Activated naive CD4-positive, alpha-beta T cell treated with anti-CD3 and anti-CD28 coated beads, Interleukin-2, amount 50 U/mL, for 72 hours (primary cell): Measurements from ENCODE around the gene SLC30A3. TPM values are rescaled to one million over a fixed set of nuclear protein-coding genes. Genes with fewer than 3 reads are reported as not detected.
"Not testable (repeated sequence)": the region's sequence is repeated elsewhere in the genome, so short reads cannot be mapped to it uniquely, and the experiment has no call there.

Experiments
- ATAC-seq, 2 donors: fragments of 150-1000 bp; cut with Tn5 transposase; 2 replicates each; pipeline ENCODE4 v1.10.0; 2021; ENCODE audit warnings: mild to moderate bottlenecking in 2 of 2, moderate library complexity in 2 of 2
- DNase-seq, 2 donors: peaks; one replicate each; pipeline ENCODE4 v3.0.0; 2021 to 2022; ENCODE audit warnings: low spot score in 2 of 2
- H3K27ac Mint-ChIP-seq, 2 donors: one replicate each; pipeline ENCODE4 v1.8.0; 2022; ENCODE audit warnings: mild to moderate bottlenecking in 2 of 2, mixed read lengths in 2 of 2
- H3K36me3 Mint-ChIP-seq, 2 donors: one replicate each; pipeline ENCODE4 v1.8.0; 2022; ENCODE audit warnings: mixed read lengths in 2 of 2
- H3K9me3 Mint-ChIP-seq, 2 donors: one replicate each; pipeline ENCODE4 v1.8.0; 2022; ENCODE audit warnings: mixed read lengths in 2 of 2
- total RNA-seq, 2 donors: library from RNA; stranded (reverse); gene quantifications; one replicate each; pipeline ENCODE4 v1.2.3, GENCODE V29; 2022

Gene SLC30A3
- total RNA-seq, 2 donors from 2014 or later = 0.68 to 0.88 TPM

DNA sequence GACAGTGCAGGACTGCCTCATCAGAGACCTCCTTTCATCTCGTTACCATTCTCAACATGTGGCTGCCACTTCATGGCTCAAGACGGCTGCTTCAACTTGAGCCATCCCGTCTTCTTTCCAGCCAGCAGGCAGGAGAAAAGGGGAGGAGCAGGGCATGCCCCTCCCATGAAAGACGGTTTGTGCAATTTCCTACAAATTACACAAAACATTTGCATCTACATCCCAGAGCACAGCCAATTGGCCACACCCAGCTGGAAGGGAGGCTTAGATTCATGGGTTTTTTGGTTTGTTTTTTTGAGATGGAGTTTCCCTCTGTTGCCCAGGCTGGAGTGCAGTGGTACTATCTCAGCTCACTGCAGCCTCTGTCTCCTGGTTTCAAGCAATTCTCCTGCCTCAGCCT, 33.6 kb upstream of the SLC30A3 start:
- H3K36me3 Mint-ChIP-seq = no peaks in the 10 kb centered on the region
- no peak overlapping the region for H3K27ac Mint-ChIP-seq
- ATAC-seq = no peak
- DNase-seq = no peak
- no peaks in the 10 kb centered on the region for H3K9me3 Mint-ChIP-seq

DNA sequence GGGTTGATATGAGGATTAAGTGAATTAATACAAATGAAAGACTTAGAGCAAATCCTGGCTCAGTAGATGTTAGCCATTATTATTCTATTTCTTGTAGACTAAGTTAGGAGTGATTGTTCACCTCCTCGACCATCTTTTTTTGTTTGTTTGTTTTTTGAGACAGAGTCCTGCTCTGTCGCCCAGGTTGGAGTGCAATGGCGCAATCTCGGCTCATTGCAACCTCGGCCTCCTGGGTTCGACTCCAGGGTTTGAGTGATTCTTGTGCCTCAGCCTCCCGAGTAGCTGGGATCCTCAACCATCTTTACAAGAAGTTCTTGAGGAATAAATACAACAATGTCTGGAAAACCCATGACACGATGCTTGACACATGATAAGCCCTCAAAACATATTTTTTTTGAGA, 32.1 kb upstream of the SLC30A3 start:
- ATAC-seq (no peak), DNase-seq (no peak)
- Mint-ChIP-seq H3K27ac (no peak overlapping the region), H3K9me3 (no peaks in the 10 kb centered on the region), H3K36me3 (no peaks in the 10 kb centered on the region)

DNA sequence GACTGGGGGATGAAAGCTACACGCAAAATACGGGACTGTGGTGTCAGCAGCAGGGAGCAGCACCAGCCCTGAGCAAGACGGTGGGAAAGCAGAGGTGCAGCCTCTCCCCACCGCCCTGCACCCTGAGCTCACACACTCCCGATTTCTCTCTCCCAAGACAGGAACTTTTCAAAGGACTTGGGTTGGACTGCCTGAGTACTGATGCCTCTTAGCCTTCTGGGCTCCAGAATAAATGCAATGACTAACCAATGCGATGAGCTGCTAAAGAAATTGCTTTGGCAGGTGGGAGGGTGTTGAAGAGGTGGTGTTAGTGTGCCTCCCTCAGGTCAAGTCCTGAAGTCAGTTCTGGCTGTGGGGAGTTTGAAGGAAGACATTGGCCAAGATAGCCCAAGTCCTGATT, 29.0 kb upstream of the SLC30A3 start:
- DNase-seq (no peak), ATAC-seq (no peak)
- Mint-ChIP-seq H3K27ac (no peak overlapping the region), H3K9me3 (no peaks in the 10 kb centered on the region), H3K36me3 (no peaks in the 10 kb centered on the region)

DNA sequence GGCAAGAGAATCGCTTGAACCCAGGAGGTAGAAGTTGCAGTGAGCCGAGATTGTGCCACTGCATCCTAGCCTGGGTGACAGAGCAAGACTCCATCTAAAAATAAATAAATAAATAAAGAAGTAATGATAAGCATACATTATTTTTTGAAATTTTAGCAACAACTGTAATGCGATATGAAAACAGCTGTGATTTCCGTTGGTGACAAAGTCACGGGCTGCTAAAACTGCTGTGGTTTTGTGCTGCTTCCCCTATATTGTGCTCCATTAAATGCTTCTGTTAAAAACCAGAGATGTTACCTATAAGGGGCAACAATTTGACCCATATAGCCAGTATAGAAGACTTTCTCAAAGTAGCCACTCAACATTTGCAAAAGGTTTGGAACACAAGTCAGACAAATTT, 27.7 kb upstream of the SLC30A3 start:
- H3K9me3 Mint-ChIP-seq = no peaks in the 10 kb centered on the region
- H3K27ac Mint-ChIP-seq = no peak overlapping the region
- H3K36me3 Mint-ChIP-seq = no peaks in the 10 kb centered on the region
- ATAC-seq = no peak
- DNase-seq = no peak

DNA sequence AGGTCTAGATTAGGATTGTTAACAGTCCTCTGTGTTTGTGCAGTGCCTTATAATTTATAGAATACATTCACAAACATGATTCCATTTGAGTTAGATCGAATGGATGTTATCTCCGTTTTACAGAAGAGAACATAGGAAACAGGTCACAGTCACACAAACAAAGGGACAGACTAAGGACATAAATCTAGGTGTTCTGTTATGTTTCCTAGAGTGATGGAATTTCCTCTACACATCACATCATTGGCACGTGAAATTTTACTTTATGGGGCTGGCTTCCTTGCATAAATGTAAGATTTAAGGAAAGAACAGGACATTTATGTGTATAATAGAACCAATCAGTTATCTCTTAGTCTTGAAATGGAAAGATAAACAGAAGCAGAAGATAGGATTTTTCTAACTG, 25.8 kb upstream of the SLC30A3 start:
- Mint-ChIP-seq H3K36me3 (no peaks in the 10 kb centered on the region), H3K27ac (no peak overlapping the region), H3K9me3 (no peaks in the 10 kb centered on the region)
- no peak for DNase-seq
- no peak for ATAC-seq

DNA sequence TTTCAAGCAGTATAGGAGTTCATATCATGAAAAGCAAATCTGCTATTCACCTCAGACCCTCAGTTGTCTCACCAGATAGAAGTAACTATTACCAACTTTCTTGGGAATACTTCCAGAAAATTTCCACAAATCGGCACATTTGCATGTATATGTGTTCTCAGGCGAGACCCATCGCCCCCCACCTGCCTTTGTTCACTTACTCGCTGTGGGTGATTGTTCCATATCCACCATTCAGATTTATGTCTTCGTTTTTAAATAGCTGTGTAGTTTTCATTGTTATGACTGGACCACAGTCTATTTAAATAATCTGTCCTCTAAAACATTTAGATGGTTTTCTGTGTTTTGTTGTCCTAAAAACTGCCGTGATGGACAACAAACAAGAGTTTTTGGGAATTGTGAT, 22.6 kb upstream of the SLC30A3 start:
- Mint-ChIP-seq H3K9me3 (no peaks in the 10 kb centered on the region), H3K27ac (no peak overlapping the region), H3K36me3 (no peaks in the 10 kb centered on the region)
- no peak for ATAC-seq
- DNase-seq = no peak

DNA sequence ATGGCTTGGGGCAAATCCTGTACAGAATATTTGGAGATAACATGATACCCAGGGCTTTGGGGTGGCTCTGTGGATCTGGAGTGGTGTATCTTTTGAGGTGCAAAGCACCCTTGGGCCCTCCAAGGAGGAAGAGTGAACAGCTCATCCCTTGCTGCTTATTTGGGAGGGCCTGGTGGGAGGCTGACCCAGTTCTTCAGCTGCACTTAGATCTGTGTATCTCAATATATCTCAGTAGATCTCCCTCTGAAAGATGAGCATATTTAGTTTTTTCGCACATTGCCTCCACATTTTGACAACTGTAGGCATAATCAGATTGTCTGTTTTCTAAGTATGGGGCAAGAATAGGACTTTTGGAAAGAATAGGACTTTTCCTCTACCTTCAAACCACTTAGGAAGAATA, 22.1 kb upstream of the SLC30A3 start:
- Mint-ChIP-seq H3K27ac (no peak overlapping the region), H3K36me3 (no peaks in the 10 kb centered on the region), H3K9me3 (no peaks in the 10 kb centered on the region)
- DNase-seq (no peak), ATAC-seq (no peak)

DNA sequence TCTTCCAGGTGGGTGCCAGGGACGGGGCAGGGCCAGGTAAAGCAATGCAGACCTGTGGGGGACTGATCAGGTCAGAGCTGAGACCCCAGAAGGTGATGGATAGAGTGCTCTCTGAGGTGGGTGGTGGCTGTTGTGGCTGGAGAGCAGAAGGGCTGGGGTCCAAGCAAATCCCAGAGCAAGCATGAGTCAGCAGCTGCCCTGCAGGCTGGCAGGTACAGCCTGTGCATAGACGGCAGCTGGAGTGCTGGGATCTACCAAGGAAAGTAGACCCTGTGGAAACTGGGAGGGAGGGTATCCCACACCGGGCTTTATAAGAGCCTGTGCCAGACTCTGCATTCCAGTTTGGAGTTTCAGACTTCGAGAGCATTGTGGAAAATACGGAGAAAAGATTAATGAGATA, 20.0 kb upstream of the SLC30A3 start:
- ATAC-seq = no peak
- Mint-ChIP-seq H3K36me3 (no peaks in the 10 kb centered on the region), H3K9me3 (no peaks in the 10 kb centered on the region), H3K27ac (no peak overlapping the region)
- no peak for DNase-seq

DNA sequence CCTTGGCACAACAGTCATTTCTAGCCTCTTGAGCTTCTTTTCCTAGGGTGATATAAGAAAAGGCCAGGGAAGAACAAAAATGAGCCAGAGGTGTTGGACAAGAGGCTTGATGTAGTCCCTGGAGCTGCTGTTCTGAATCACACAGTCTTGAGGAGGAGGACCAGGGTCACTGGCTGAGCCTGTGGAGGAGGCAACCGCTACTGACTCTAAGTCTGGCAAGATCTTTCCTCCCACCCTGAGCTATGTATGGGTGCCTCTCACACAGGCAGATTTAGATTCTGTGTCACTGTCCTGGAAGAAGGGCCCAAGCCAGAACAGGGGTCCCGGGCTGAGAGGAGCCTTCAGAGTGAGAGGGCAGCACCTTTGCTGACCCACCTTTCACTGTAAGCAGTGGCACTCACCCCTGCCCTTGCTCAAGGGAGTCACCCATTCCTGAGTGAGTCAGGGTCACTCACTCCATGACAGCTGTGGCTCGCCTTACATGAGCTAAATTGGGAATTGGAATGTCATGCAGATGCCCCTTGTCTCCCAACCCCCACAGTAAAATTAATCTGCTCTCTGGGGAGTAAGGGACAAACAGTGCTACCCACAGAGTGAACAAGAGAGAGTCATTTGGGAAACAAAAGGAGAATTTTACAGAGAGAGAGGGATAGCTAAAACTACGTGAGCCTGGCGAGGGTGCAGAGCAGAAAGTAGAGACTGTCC, 19.2 kb upstream of the SLC30A3 start, which contains the start of gene TRIM54:
Gene TRIM54 (plus strand): TSS at position 575 of the 705 bp plus-strand sequence. CDS start 303 bp downstream, outside the sequence.
- Mint-ChIP-seq H3K27ac (peak within 1 kb of the TSS in 1 of 2 donors; percentile 64), H3K36me3 (no peaks in the 10 kb centered on the region), H3K9me3 (no peaks in the 10 kb centered on the region)
- ATAC-seq = no peak
- no peak for DNase-seq

DNA sequence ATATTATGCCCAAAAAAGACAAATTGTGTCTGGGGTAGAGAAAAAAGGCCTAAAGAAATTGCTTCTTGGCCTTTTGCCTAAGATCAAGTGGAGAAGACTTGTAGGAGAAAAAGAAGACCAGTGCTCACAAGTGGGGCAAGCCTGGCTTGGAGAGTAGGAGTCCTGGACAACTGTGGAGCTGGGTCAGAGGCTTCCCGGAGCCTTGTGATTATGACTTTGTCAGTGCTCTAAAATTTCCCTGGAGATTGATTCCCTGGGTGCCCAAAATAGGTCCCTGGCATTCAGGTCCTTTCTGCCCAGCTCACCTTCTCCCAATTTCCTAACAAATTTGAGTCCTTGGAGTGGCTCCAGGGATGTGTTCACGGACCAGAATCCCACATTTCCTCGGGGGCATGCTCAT, 18.6 kb upstream of the SLC30A3 start:
- ATAC-seq = no peak
- DNase-seq = no peak
- Mint-ChIP-seq H3K9me3 (no peaks in the 10 kb centered on the region), H3K27ac (no peak overlapping the region), H3K36me3 (no peaks in the 10 kb centered on the region)

DNA sequence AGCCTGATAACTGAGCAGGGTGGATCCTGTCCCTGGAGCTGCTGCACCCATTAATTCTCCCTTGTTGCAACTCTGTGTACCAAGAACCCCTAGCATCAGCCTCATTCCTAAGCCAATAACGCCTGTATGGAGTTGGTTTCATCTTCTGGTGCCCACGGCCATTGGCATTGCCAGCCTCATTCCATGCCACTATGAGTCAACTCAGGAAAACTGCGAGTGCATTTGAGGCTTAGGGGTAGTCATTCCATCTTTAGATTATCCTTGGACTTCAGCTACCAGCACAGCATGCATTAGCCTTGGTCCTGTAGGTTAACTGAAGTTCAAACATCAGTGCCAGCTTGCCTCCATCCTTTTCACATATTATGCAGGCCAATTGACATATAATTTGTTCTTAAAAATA, 18.0 kb upstream of the SLC30A3 start:
- ATAC-seq (no peak), DNase-seq (no peak)
- Mint-ChIP-seq H3K36me3 (no peaks in the 10 kb centered on the region), H3K27ac (no peak overlapping the region), H3K9me3 (no peaks in the 10 kb centered on the region)

DNA sequence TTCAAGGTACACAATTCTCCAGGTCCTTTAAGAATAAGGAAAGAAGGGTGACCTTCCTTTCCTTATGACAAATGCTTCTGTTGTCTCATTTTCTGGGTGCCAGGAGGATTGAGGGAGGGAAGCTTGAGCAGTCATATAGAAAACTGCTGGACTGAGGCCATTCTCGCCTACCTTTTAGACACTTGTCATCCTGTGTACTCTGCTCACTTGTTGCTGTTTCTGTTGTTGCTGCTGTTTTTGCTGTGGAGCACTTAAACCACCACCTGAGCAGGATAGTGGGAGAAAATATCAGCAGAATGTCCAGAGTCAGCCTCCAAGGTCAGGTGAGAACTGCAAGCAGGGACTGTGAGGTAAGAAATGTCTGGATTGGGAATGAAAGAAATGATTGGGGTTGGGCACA, 15.2 kb upstream of the SLC30A3 start:
- no peak for DNase-seq

DNA sequence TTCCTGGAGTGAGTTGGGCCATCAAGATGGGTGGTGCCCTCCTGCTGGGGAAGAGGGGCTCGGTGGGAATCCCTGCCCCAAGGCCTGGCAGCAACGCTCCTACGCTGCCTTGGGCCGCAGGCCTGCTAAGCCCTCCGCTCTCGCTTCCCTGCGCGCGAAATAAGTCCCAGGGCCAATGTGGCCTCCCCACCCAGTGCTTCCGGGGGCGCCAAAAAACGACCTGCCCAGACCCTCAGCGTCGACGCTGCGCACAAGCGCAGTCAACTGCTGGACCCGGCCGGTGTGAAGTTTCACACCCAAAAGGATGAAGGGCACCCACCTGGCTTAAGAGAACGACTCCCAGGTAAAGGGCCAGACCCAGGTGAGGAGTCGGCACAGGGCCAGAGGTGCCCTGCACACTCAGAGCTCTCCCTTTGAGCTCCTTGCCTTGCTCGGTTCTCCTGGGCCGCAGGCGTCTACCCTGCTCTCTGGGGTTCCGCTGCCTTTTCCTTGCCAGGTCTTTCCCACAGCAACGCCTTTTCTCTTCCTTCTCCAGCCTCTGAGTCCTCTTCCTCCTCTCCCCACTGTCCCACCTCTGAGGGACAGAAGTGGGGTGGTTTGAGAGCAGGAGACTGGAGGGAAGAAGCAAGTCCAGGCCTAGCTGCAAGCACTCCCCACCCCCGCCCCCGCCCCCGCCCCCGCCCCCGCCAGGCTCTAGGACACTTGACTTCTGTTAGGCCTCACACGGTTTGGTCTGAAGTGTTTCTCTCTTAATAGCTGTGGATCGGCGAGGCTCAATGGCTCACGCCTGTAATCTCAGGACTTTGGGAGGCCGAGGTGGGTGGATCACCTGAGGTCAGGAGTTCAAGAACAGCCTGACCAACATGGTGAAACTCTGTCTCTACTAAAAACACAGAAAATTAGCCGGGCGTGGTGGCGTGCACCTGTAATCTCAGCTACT, 12.6 kb upstream of the SLC30A3 start, which contains the start of gene DNAJC5G:
Gene DNAJC5G (plus strand): TSS at position 223 of the 940 bp plus-strand sequence. CDS start 1,296 bp downstream, outside the sequence.
- Mint-ChIP-seq H3K36me3 (no peaks in the 10 kb centered on the region), H3K9me3 (no peaks in the 10 kb centered on the region), H3K27ac (no peak within 1 kb of the TSS)
- DNase-seq (no peak), ATAC-seq (no peak)

More for the DNA sequence above, 15.2 kb upstream of the SLC30A3 start:
- no peaks in the 10 kb centered on the region for H3K36me3 Mint-ChIP-seq
- H3K27ac Mint-ChIP-seq = no peak overlapping the region
- H3K9me3 Mint-ChIP-seq = no peaks in the 10 kb centered on the region
- no peak for ATAC-seq

DNA sequence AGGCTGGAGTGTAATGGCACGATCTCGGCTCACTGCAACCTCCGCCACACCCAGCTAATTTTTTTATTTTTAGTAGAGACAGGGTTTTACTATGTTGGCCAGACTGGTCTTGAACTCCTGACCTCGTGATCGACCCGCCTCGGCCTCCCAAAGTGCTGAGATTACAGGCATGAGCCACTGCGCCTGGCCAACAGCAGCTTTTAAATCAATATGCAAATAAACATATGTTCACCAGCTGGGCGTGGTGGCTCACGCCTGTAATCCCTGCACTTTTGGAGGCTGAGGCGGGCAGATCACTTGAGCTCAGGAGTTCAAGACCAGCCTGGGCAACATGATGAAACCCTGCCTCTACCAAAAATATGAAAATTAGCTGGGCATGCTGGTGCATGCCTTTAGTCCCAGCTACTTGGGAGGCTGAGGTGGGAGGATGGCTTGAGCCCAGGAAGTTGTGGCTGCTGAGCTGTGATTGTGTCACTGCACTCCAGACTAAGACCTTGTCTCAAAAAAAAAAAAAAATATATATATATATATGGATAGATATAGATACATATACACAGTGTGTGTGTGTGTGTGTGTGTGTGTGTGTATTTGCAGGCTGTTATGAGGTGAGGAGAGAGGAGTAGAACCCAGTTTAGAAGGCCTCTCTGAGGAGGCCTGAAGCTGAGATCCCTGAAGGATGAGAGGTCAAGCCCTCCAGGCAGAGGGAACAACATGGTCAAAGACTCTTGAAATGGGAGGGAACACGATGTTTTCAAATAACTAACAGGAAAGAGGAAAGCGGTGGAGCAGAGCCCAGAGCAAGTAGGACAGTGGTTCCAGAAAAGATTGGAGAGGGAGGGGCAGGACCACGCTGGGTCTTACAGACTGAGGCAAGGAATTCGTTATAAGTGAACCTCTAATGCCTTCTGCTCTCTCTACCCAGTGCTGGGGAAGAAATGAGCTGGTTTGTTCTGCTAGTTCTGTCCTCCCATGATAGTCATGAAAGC, 10.0 kb upstream of the SLC30A3 start:
- H3K9me3 Mint-ChIP-seq, DNase-seq, H3K36me3 Mint-ChIP-seq, H3K27ac Mint-ChIP-seq: not testable (repeated sequence)
- peak in 1 of 2 donors; percentile 31 for ATAC-seq

DNA sequence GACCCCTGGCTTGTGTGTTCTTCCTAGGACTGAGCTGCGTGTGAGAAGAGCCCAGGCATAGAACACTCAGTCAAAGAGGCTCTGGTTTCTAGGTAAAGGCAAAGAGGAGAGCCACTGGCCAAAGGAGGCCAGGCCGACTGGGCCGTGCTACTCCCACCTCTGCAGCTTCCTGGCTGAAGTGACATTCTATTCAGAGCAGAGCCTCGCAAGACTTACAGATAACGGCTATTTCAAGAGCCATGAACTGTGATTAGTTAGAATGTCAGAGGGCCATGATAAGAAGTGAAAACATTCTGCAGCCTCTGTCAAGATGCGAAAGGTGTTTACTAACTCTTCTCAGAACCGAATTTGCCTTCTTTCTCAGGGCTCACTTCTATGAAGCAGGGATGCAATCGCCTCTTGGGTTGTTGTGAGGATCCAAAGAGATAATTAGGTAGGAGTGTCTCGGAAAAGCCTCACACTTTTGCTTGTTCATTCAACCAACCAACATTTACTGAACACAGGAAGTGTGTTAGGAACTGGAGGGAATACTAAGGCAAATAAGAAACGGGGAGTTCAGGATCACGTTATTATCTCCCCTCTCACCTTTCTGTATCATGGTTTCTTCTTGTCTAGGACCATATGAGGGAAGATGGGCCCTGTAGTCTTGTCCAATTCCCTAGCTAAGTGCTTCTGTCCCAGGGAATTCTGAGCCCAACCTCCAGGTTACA, 8.9 kb upstream of the SLC30A3 start:
- DNase-seq (no peak), ATAC-seq (no peak)
- no peaks in the 10 kb centered on the region for H3K36me3 Mint-ChIP-seq
- no peaks in the 10 kb centered on the region for H3K9me3 Mint-ChIP-seq
- H3K27ac Mint-ChIP-seq = no peak overlapping the region

DNA sequence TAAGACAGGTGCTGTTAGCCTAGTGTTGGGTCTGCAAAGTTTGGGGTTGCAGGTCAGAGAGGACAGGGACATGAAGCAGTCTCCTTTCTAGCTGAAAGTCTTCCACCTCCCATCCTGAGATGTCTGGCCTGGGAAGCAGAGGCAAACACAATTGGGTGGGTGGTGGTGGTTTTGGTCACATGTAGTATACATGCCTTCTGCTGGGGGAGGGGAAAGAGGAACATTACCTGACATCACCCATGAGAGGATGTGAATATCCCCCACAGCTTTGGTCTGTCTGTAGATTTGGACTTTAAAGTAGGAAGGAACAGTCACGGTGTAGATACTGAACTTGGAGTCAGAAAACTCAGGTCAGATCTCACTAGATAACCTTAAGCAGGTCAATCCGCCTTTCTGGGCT, 7.8 kb upstream of the SLC30A3 start:
- no peak overlapping the region for H3K27ac Mint-ChIP-seq
- no peaks in the 10 kb centered on the region for H3K9me3 Mint-ChIP-seq
- ATAC-seq (no peak), DNase-seq (no peak)
- no peaks in the 10 kb centered on the region for H3K36me3 Mint-ChIP-seq
